GM23248 (cell line): Measurements from ENCODE around the gene CACNA1C. TPM values are rescaled to one million over a fixed set of nuclear protein-coding genes. Genes with fewer than 3 reads are reported as not detected.

Source experiments
- DNase-seq: peaks from one replicate; pipeline ENCODE4 v3.0.0-alpha.2; 2015
- H2AFZ ChIP-seq: fragments of 200-600 bp; sonication (generic); 2 replicates; pipeline ENCODE4 v1.6.1; 2016; ENCODE audit warnings: antibody characterized with exemption
- H3F3A ChIP-seq: fragments of 200-600 bp; sonication (generic); 2 replicates; pipeline ENCODE4 v1.6.1; 2016; ENCODE audit warnings: mild to moderate bottlenecking, antibody characterized with exemption, mixed run types; ENCODE audit not compliant: insufficient read depth
- H3K27ac ChIP-seq: fragments of 200-600 bp; sonication (generic); 2 replicates; pipeline ENCODE4 v1.5.1; 2016; ENCODE audit warnings: mild to moderate bottlenecking
- H3K27me3 ChIP-seq: fragments of 200-600 bp; sonication (generic); replicated peaks from 2 replicates; pipeline ENCODE4 v1.6.1; 2016; ENCODE audit warnings: mild to moderate bottlenecking; ENCODE audit not compliant: insufficient read depth
- H3K36me3 ChIP-seq: fragments of 200-600 bp; sonication (generic); 2 replicates; pipeline ENCODE4 v1.6.1; 2016; ENCODE audit warnings: low read depth, mild to moderate bottlenecking
- H3K4me1 ChIP-seq: fragments of 200-600 bp; sonication (generic); 2 replicates; pipeline ENCODE4 v1.6.1; 2016; ENCODE audit warnings: mild to moderate bottlenecking; ENCODE audit not compliant: insufficient read depth
- H3K4me2 ChIP-seq: fragments of 200-600 bp; sonication (generic); one replicate; pipeline ENCODE4 v1.6.1; 2016; ENCODE audit warnings: mild to moderate bottlenecking; ENCODE audit not compliant: unreplicated experiment
- H3K4me3 ChIP-seq: fragments of 200-600 bp; sonication (generic); 2 replicates; pipeline ENCODE4 v1.5.1; 2016; ENCODE audit warnings: mild to moderate bottlenecking
- H3K79me2 ChIP-seq: fragments of 200-600 bp; sonication (generic); 2 replicates; pipeline ENCODE4 v1.6.1; 2016; ENCODE audit warnings: mild to moderate bottlenecking; ENCODE audit not compliant: insufficient read depth
- H3K9ac ChIP-seq: fragments of 200-600 bp; sonication (generic); 2 replicates; pipeline ENCODE4 v1.6.1; 2016; ENCODE audit warnings: mild to moderate bottlenecking
- H3K9me2 ChIP-seq: fragments of 200-600 bp; sonication (generic); 2 replicates; pipeline ENCODE4 v1.6.1; 2016; ENCODE audit warnings: mixed run types, mild to moderate bottlenecking, moderate library complexity; ENCODE audit not compliant: insufficient read depth
- H3K9me3 ChIP-seq: fragments of 200-600 bp; sonication (generic); one replicate; pipeline ENCODE4 v1.6.1; 2017; ENCODE audit warnings: low read depth
- H4K20me1 ChIP-seq: fragments of 200-600 bp; sonication (generic); 2 replicates; pipeline ENCODE4 v1.6.0; 2016; ENCODE audit not compliant: insufficient read depth
- EZH2 ChIP-seq: fragments of 200-600 bp; sonication (generic); IDR thresholded peaks from 2 replicates; pipeline ENCODE4 v1.6.1; 2018; ENCODE audit warnings: antibody characterized with exemption, mild to moderate bottlenecking; ENCODE audit not compliant: insufficient read depth, poor library complexity, severe bottlenecking
- EZH2phosphoT487 ChIP-seq: fragments of 200-600 bp; sonication (generic); IDR thresholded peaks from 2 replicates; pipeline ENCODE4 v1.6.1; 2018; ENCODE audit warnings: antibody characterized with exemption, moderate library complexity, mild to moderate bottlenecking, low read depth; ENCODE audit not compliant: insufficient read depth
- WGBS, 2 experiments: methylation state at CpG; one replicate each; pipeline ENCODE4 v1.1.6; 2015 to 2017; ENCODE audit warnings: low lambda C conversion rate in 2 of 2, low coverage in 1 of 2; ENCODE audit errors: missing lambda C conversion rate in 2 of 2; 5-methylcytosine and 5-hydroxymethylcytosine counted together
- in situ Hi-C: fragments of 300-500 bp; cut with MboI; formaldehyde crosslinking; loops from 2 replicates; pipeline ENCODE4 v1.15.0; 2020
- polyA plus RNA-seq: library from polyadenylated mRNA; unstranded; fragments of >200 nt; fragmentation: Nextera tagmentation; extraction: Ambion mirVana; gene quantifications from 2 replicates; pipeline ENCODE4 v1.2.1, GENCODE V29; 2016
- total RNA-seq: library from RNA; depleted of rRNA; stranded (reverse); fragments of >200 nt; shearing (Covaris generic); gene quantifications from 2 replicates; pipeline ENCODE4 v1.2.3, GENCODE V29; 2014

Gene CACNA1C
- total and polyA plus RNA-seq, 2 experiments from 2014 or later: 4.9 to 11.5 TPM

- 97 to 99% methylated on average over 12 of the region's 12 CpGs for whole genome bisulfite sequencing, 2 experiments
- Histone ChIP-seq H3K4me2 (no peak overlapping the region), H3K27ac (no peak overlapping the region), H3K79me2 (no peaks in the 10 kb centered on the region), H3K4me1 (peaks cover 16% of the 10 kb centered on the region), H3K27me3 (no peaks in the 10 kb centered on the region), H4K20me1 (no peaks in the 10 kb centered on the region), H2AFZ (no peak overlapping the region), H3K9me3 (no peaks in the 10 kb centered on the region), H3K4me3 (no peak overlapping the region), H3K36me3 (peaks cover 14% of the 10 kb centered on the region; the same call in 1 of the 2 replicates), H3K9me2 (no peaks in the 10 kb centered on the region), H3F3A (peaks cover 21% of the 10 kb centered on the region), H3K9ac (no peak overlapping the region)
- in situ Hi-C loops: no loop called here
- no peak for DNase-seq
- no peak for TF ChIP-seq EZH2
- no peak for TF ChIP-seq EZH2phosphoT487
Observed at GRCh38 chr12:2608608-2608945, 555.8 kb downstream of the CACNA1C start.

GRCh38 chr12:2609020-2609419 lies 556.2 kb downstream of the CACNA1C start:
- TF ChIP-seq EZH2 (no peak), EZH2phosphoT487 (no peak)
- WGBS, 2 experiments: 88% methylated on average over 12 of the region's 12 CpGs

DNA sequence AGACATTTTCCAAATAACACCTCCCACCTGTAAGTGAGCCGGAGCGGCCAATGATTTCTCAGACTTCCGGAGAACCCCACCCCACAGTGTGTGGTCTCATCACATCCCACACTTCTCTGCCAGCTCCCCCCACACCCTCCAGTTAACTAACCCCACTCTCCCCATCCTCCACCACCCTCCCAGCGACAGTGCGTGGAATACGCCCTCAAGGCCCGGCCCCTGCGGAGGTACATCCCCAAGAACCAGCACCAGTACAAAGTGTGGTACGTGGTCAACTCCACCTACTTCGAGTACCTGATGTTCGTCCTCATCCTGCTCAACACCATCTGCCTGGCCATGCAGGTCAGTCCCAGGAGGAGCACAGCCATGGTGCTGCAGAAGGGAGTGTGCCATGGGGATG lies 557.6 kb downstream of the CACNA1C start:
- Histone ChIP-seq H2AFZ (no peak overlapping the region), H3K27ac (no peak overlapping the region), H3K27me3 (no peaks in the 10 kb centered on the region), H3F3A (peaks cover 36% of the 10 kb centered on the region), H4K20me1 (no peaks in the 10 kb centered on the region), H3K9me2 (no peaks in the 10 kb centered on the region), H3K79me2 (no peaks in the 10 kb centered on the region), H3K9ac (no peak overlapping the region), H3K4me2 (no peak overlapping the region), H3K36me3 (peaks cover 14% of the 10 kb centered on the region; the same call in 1 of the 2 replicates), H3K4me3 (no peak overlapping the region), H3K9me3 (no peaks in the 10 kb centered on the region), H3K4me1 (peaks cover 26% of the 10 kb centered on the region)
- no peak for DNase-seq
- in situ Hi-C loops: no loop called here
- WGBS, 2 experiments: 98% methylated on average over 11 of the region's 11 CpGs
- TF ChIP-seq EZH2phosphoT487 (no peak), EZH2 (no peak)

More at GRCh38 chr12:2609020-2609419, 556.2 kb downstream of the CACNA1C start:
- in situ Hi-C loops: no loop called here
- Histone ChIP-seq H3K27ac (no peak overlapping the region), H3F3A (peaks cover 22% of the 10 kb centered on the region), H3K9me2 (no peaks in the 10 kb centered on the region), H3K4me3 (no peak overlapping the region), H4K20me1 (no peaks in the 10 kb centered on the region), H3K4me1 (peaks cover 18% of the 10 kb centered on the region), H3K36me3 (peaks cover 14% of the 10 kb centered on the region; the same call in 1 of the 2 replicates), H2AFZ (no peak overlapping the region), H3K9ac (no peak overlapping the region), H3K4me2 (no peak overlapping the region), H3K79me2 (no peaks in the 10 kb centered on the region), H3K9me3 (no peaks in the 10 kb centered on the region), H3K27me3 (no peaks in the 10 kb centered on the region)
- no peak for DNase-seq

DNA sequence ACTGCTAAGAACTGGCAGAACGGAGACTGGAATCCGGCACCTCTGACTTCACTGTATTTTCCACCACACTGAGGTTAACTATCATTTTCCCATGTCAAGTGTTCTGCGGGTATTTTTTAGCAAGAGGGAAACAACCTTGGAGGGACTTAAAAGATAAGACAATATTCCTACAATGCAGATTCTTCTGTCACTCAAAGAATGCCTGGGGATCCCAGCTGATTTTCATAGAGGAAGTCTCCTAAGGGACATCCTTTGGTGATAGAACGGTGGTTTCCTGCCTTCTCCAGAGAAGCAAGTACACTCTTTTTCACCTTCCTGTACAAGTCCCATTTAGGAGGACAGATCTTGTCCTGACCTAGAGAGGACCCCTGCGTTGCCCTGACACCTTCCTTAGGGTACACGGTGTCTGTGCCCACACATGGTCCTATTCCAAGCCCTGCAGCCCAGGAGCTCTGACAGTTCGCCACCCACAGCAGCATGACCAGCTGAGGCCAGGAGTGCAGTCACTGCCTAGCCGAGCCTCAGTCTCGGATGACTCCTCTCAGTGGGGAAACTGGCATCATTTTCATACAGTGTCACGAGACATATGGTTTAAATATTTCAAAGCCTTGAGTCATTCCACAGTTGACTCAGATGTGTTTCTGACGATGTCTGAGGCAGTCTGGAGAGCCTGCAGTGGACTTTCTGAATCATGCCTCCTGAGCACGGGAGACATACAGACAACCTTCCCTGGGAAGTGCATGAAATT lies 560.7 kb downstream of the CACNA1C start:
- Histone ChIP-seq H3K4me1 (peaks cover 26% of the 10 kb centered on the region), H3K9me2 (no peaks in the 10 kb centered on the region), H3F3A (peaks cover 37% of the 10 kb centered on the region), H3K4me3 (no peak overlapping the region; the same call in 1 of the 2 replicates), H3K27me3 (no peaks in the 10 kb centered on the region), H3K36me3 (0 out of 2 replicates have a peak, but pooled peaks cover 3% of the 10 kb centered on the region), H2AFZ (no peak overlapping the region), H3K27ac (peak overlapping the region; percentile 82), H3K79me2 (no peaks in the 10 kb centered on the region), H3K9ac (peak overlapping the region; percentile 29), H3K4me2 (peak overlapping the region; percentile 53), H3K9me3 (no peaks in the 10 kb centered on the region), H4K20me1 (no peaks in the 10 kb centered on the region)
- DNase-seq: peak; percentile 99
- WGBS, 2 experiments: 9 to 13% methylated on average over 12 of the region's 12 CpGs
- TF ChIP-seq EZH2 (no peak), EZH2phosphoT487 (no peak)
- in situ Hi-C loops: no loop called here

DNA sequence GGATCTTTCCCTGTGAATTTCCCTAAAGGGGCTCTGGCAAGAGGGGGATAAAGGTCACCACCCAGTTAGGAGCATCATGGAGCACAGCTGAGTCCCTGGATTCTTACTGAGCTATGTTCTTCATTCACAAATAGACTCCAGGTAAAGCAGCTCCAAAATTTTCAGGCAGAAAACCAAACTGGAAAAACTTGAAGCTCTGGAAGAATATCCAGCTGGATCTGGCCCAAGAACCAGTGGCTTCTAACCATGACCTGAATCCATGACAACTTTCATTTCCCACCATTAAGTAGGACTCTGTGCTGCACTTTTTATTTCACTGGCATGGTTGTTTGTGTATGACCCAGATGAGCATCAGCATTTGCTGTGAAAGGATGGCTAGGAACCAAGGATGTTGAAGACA lies 561.6 kb downstream of the CACNA1C start:
- H3K79me2 ChIP-seq: no peaks in the 10 kb centered on the region
- H3K9ac ChIP-seq: peak overlapping the region; percentile 38; the same call in 1 of the 2 replicates
- H3K27me3 ChIP-seq: no peaks in the 10 kb centered on the region
- DNase-seq: peak; percentile 33
- peaks cover 5% of the 10 kb centered on the region; the same call in 1 of the 2 replicates for H3K36me3 ChIP-seq
- H3K4me3 ChIP-seq: no peak overlapping the region
- no peaks in the 10 kb centered on the region for H3K9me2 ChIP-seq
- no peak overlapping the region for H2AFZ ChIP-seq
- no peaks in the 10 kb centered on the region for H3K9me3 ChIP-seq
- no peaks in the 10 kb centered on the region for H4K20me1 ChIP-seq
- in situ Hi-C loops: no loop called here
- peak overlapping the region; percentile 82 for H3K27ac ChIP-seq
- no peak for TF ChIP-seq EZH2
- TF ChIP-seq EZH2phosphoT487: no peak
- peaks cover 37% of the 10 kb centered on the region for H3F3A ChIP-seq
- H3K4me2 ChIP-seq: peak overlapping the region; percentile 6
- peaks cover 26% of the 10 kb centered on the region for H3K4me1 ChIP-seq
